PC-9 (cell line): Measurements from ENCODE around the gene FOLR1. TPM values are rescaled to one million over a fixed set of nuclear protein-coding genes. Genes with fewer than 3 reads are reported as not detected.
"Not testable (repeated sequence)": the region's sequence is repeated elsewhere in the genome, so short reads cannot be mapped to it uniquely, and the experiment has no call there.

Experiments used
- Bru-seq: library from RNA; stranded (reverse); fragments of 400-500 nt; gene quantifications from one replicate; lab custom pipeline; 2021; lab: Mats Ljungman, UMichigan
- BruChase-seq, 2 experiments: library from RNA; stranded (reverse); fragments of 400-500 nt; gene quantifications; one replicate each; lab custom pipeline; 2021; lab: Mats Ljungman, UMichigan
- BruUV-seq: library from RNA; stranded (reverse); fragments of 400-500 nt; replicated peaks from 2 replicates; lab custom pipeline; 2021; lab: Mats Ljungman, UMichigan
- CTCF ChIA-PET: fragments of 300-600 bp; sonication (Branson Sonifier 250); formaldehyde crosslinking; loops from one replicate; lab custom pipeline; 2022; ENCODE audit warnings: antibody characterized with exemption; lab: Charles Lee
- POLR2A ChIA-PET: fragments of 300-600 bp; sonication (Branson Sonifier 250); formaldehyde crosslinking; loops from one replicate; lab custom pipeline; 2022; ENCODE audit warnings: antibody characterized with exemption; ENCODE audit not compliant: unreplicated experiment; lab: Charles Lee
- DNase-seq, 2 experiments: peaks; one replicate each; pipeline versions ENCODE4 v3.0.0 to v3.0.0-alpha.2; 2015 to 2022; ENCODE audit warnings: mixed read lengths in 1 of 2
- H2AFZ ChIP-seq: fragments of 200-600 bp; sonication (generic); 2 replicates; pipeline ENCODE4 v1.8.1; 2017; ENCODE audit warnings: antibody characterized with exemption
- H3F3A ChIP-seq: fragments of 200-600 bp; sonication (generic); 2 replicates; pipeline ENCODE4 v1.8.1; 2017; ENCODE audit warnings: antibody characterized with exemption, mild to moderate bottlenecking, low read depth; ENCODE audit not compliant: insufficient read depth
- H3K27ac ChIP-seq: fragments of 200-600 bp; sonication (generic); 2 replicates; pipeline ENCODE4 v1.6.1; 2016; ENCODE audit warnings: mixed run types
- H3K27me3 ChIP-seq: fragments of 200-600 bp; sonication (generic); 2 replicates; pipeline ENCODE4 v1.6.1; 2016; ENCODE audit warnings: low read depth, mixed run types; ENCODE audit not compliant: insufficient read depth
- H3K36me3 ChIP-seq: fragments of 200-600 bp; sonication (generic); 2 replicates; pipeline ENCODE4 v1.6.1; 2016; ENCODE audit warnings: low read depth, mixed run types
- H3K4me1 ChIP-seq: fragments of 200-600 bp; sonication (generic); replicated peaks from 2 replicates; pipeline ENCODE4 v1.6.1; 2016; ENCODE audit warnings: mixed run types; ENCODE audit not compliant: insufficient read depth
- H3K4me2 ChIP-seq: fragments of 200-600 bp; sonication (generic); 2 replicates; pipeline ENCODE4 v1.6.1; 2017; ENCODE audit warnings: mixed run types
- H3K4me3 ChIP-seq: fragments of 200-600 bp; sonication (generic); 2 replicates; pipeline ENCODE4 v1.6.1; 2016; ENCODE audit warnings: mixed run types
- H3K79me2 ChIP-seq: fragments of 200-600 bp; sonication (generic); 2 replicates; pipeline ENCODE4 v1.6.1; 2017; ENCODE audit warnings: low read depth, mixed run types
- H3K9me2 ChIP-seq: fragments of 200-600 bp; sonication (generic); 2 replicates; pipeline ENCODE4 v1.8.1; 2017; ENCODE audit warnings: mild to moderate bottlenecking; ENCODE audit not compliant: insufficient read depth
- H3K9me3 ChIP-seq: fragments of 200-600 bp; sonication (generic); 2 replicates; pipeline ENCODE4 v1.8.1; 2016; ENCODE audit warnings: low read depth; ENCODE audit not compliant: insufficient read depth
- H4K20me1 ChIP-seq: fragments of 200-600 bp; sonication (generic); 2 replicates; pipeline ENCODE4 v1.8.1; 2017; ENCODE audit not compliant: insufficient read depth
- CTCF ChIP-seq: fragments of 200-600 bp; sonication (generic); conservative IDR thresholded peaks from 2 replicates; pipeline ENCODE4 v1.6.1; 2017; ENCODE audit warnings: mixed run types, antibody characterized with exemption, mild to moderate bottlenecking, moderate library complexity
- EZH2 ChIP-seq: fragments of 200-600 bp; sonication (generic); IDR thresholded peaks from 2 replicates; pipeline ENCODE4 v1.8.0; 2017; ENCODE audit warnings: antibody characterized with exemption, low read depth
- intact Hi-C: fragments of 100-400 bp; cut with micrococcal nuclease; formaldehyde crosslinking; loops from one replicate; pipeline ENCODE4 v1.10.0; 2022; ENCODE audit not compliant: unreplicated experiment
- long read RNA-seq: library from polyadenylated mRNA; stranded (forward); transcript quantifications from one replicate; pipeline ENCODE4 v2.0.0, GENCODE V29; 2022
- total RNA-seq: library from RNA; stranded (reverse); gene quantifications from 2 replicates; pipeline ENCODE4 v1.2.3, GENCODE V29; 2021

Gene FOLR1
- total RNA-seq: 4.7 and 5.0 TPM in 2 replicates
- Bru-seq, nascent RNA: percentile 12 among the genes with signal in this experiment
- BruChase-seq, experiment 1, labeled RNA remaining after a 2-hour chase: percentile 25 among the genes with signal in this experiment
- BruChase-seq, experiment 2, labeled RNA remaining after a 6-hour chase: percentile 25 among the genes with signal in this experiment
- long read RNA-seq, transcript FOLR1-202 (4 exons, 996 nt): major isoform, 20 of 22 reads
- long read RNA-seq, partial matches to known transcripts: 0 of 22 reads
- long read RNA-seq, other reads (novel, unspliced or antisense): 0 of 22 reads

- ChIA-PET CTCF (interaction anchor here (0.7 kb wide), 1 partner anchor 47 kb away, joined by 5 read pairs; no protein-coding TSS in a partner anchor), POLR2A (no interaction called here)
- no peak within 1 kb of the TSS for H2AFZ ChIP-seq
- intact Hi-C loops: loop anchor here (5.0 kb wide), 1 partner anchor 240 kb away; the partner anchor contains the start of gene CLPB
- no TSS peak for BruUV-seq
- H3K36me3 ChIP-seq: no peaks in the 10 kb centered on the region
- no peaks in the 10 kb centered on the region for H3K27me3 ChIP-seq
- no peaks in the 10 kb centered on the region for H4K20me1 ChIP-seq
- no peaks in the 10 kb centered on the region for H3F3A ChIP-seq
- H3K27ac ChIP-seq: no peak within 1 kb of the TSS
- peaks cover 10% of the 10 kb centered on the region for H3K4me1 ChIP-seq
- peak; percentile 65 to 75 for DNase-seq
- H3K4me3 ChIP-seq: no peak within 1 kb of the TSS
- H3K9me2 ChIP-seq: peaks cover 2% of the 10 kb centered on the region; the same call in 1 of the 2 replicates
- H3K9me3 ChIP-seq: no peaks in the 10 kb centered on the region
- H3K4me2 ChIP-seq: no peak within 1 kb of the TSS
- no peaks in the 10 kb centered on the region for H3K79me2 ChIP-seq
- no peak for TF ChIP-seq EZH2
- TF ChIP-seq CTCF: no peak
Observed at GRCh38 chr11:72191961-72192381, at the start of gene FOLR1. FOLR1 (plus strand) TSS chr11:72192140; CDS start chr11:72192174, 34 bp downstream.

- H3F3A ChIP-seq, H3K27ac ChIP-seq, H3K4me3 ChIP-seq, H2AFZ ChIP-seq, H3K4me1 ChIP-seq, POLR2A ChIA-PET, H3K4me2 ChIP-seq, H3K27me3 ChIP-seq, H3K9me3 ChIP-seq, CTCF ChIA-PET, H3K36me3 ChIP-seq, BruUV-seq, intact Hi-C loops, H3K79me2 ChIP-seq, H4K20me1 ChIP-seq, DNase-seq, H3K9me2 ChIP-seq: not testable (repeated sequence)
Observed at GRCh38 chr11:72142543-72142942, 49.4 kb upstream of the FOLR1 start.

GRCh38 chr11:72144807-72145565 lies 47.0 kb upstream of the FOLR1 start:
- no TSS peak for BruUV-seq
- TF ChIP-seq EZH2 (no peak), CTCF (no peak)
- Histone ChIP-seq H3F3A (peaks cover 6% of the 10 kb centered on the region; the same call in 1 of the 2 replicates), H3K4me2 (no peak overlapping the region), H3K36me3 (no peaks in the 10 kb centered on the region), H3K79me2 (no peaks in the 10 kb centered on the region), H2AFZ (no peak overlapping the region), H4K20me1 (no peaks in the 10 kb centered on the region), H3K4me3 (no peak overlapping the region), H3K9me3 (no peaks in the 10 kb centered on the region), H3K4me1 (peaks cover 6% of the 10 kb centered on the region; the same call in 1 of the 2 replicates), H3K27me3 (no peaks in the 10 kb centered on the region), H3K9me2 (no peaks in the 10 kb centered on the region), H3K27ac (peak overlapping the region; percentile 50)
- intact Hi-C loops: loop anchor here (1.0 to 2.0 kb wide), 3 partner anchors 36 to 120 kb away; no protein-coding TSS in a partner anchor
- POLR2A ChIA-PET: interaction anchor here (0.6 to 1.3 kb wide), 2 partner anchors 58 to 80 kb away, joined by 5 to 6 read pairs; partner anchors contain the start of gene INPPL1
- peak; percentile 63 to 89 for DNase-seq
- CTCF ChIA-PET: interaction anchor here (0.5 to 1.0 kb wide), 4 partner anchors 47 to 286 kb away, joined by 3 to 6 read pairs (median 4); partner anchors contain the start of gene FOLR1
